CD1c-positive myeloid dendritic cell (primary cell): Measurements from ENCODE around the gene SASH1.

Source experiments
- DNase-seq: peaks from one replicate; pipeline ENCODE4 v3.0.0-alpha.2; 2016; ENCODE audit errors: extremely low spot score

Gene SASH1

GRCh38 chr6:148342350-148343046, at the start of gene SASH1:
SASH1 (plus strand) TSS chr6:148342838; CDS start chr6:148343068, 230 bp downstream.
- DNase-seq: peak; percentile 62

GRCh38 chr6:148293181-148293995, 49.2 kb upstream of the SASH1 start:
- no peak for DNase-seq

- DNase-seq: no peak
Observed at GRCh38 chr6:148294059-148294458, 48.6 kb upstream of the SASH1 start.

GRCh38 chr6:148295261-148295887, 47.3 kb upstream of the SASH1 start:
- DNase-seq: no peak

- no peak for DNase-seq
Observed at GRCh38 chr6:148296771-148297170, 45.9 kb upstream of the SASH1 start.

GRCh38 chr6:148298683-148299082, 44.0 kb upstream of the SASH1 start:
- DNase-seq: no peak

GRCh38 chr6:148303616-148304015, 39.0 kb upstream of the SASH1 start:
- no peak for DNase-seq

- no peak for DNase-seq
Observed at GRCh38 chr6:148304976-148305375, 37.7 kb upstream of the SASH1 start.

GRCh38 chr6:148306286-148306685, 36.4 kb upstream of the SASH1 start:
- peak; percentile 22 for DNase-seq

GRCh38 chr6:148307405-148307804, 35.2 kb upstream of the SASH1 start:
- DNase-seq: no peak

- DNase-seq: no peak
Observed at GRCh38 chr6:148309301-148309700, 33.3 kb upstream of the SASH1 start.

GRCh38 chr6:148311966-148312669, 30.5 kb upstream of the SASH1 start:
- no peak for DNase-seq

- DNase-seq: no peak
Observed at GRCh38 chr6:148313488-148313887, 29.1 kb upstream of the SASH1 start.

GRCh38 chr6:148316308-148316707, 26.3 kb upstream of the SASH1 start:
- no peak for DNase-seq

GRCh38 chr6:148317051-148317450, 25.6 kb upstream of the SASH1 start:
- DNase-seq: no peak

GRCh38 chr6:148317739-148318138, 24.9 kb upstream of the SASH1 start:
- DNase-seq: no peak

- DNase-seq: no peak
Observed at GRCh38 chr6:148322704-148323103, 19.9 kb upstream of the SASH1 start.

GRCh38 chr6:148323344-148323743, 19.3 kb upstream of the SASH1 start:
- no peak for DNase-seq

- peak; percentile 48 for DNase-seq
Observed at GRCh38 chr6:148324297-148324985, 18.2 kb upstream of the SASH1 start.

GRCh38 chr6:148325316-148326068, 17.1 kb upstream of the SASH1 start:
- DNase-seq: no peak
